ENCODE measurements around the gene KIAA0232.
"Not testable (repeated sequence)": the region's sequence is repeated elsewhere in the genome, so short reads cannot be mapped to it uniquely, and the experiment has no call there.

The KIAA0232 gene

DNA sequence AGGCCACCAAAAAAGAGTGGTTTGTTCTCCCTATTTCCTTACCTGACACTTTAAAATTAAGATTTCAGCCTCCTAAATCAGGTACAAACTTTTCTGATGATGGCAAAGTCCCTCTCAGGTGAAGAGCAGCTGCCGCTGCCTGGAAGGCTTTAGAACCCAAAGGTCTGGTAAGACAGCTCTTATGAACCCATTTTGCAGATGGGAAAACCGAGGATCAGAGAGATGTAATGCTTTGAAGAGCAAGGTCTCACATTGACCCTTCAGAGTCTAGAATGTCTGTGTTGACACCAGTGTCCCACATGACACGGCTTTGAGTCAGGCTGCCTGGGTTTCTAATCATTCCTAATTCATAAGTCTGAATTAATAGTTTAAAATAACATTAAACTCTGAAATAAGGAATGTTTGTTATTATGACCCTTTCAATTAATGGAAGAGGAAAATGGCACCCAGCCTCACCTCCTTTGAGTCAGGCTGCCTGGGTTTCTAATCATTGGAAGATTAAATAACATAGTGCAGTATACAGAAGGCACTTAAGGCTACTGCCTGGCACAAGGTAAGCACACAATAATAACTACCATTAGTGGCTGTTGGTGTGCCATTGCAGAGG is 27.9 kb upstream of the KIAA0232 start:
- no peak for DNase-seq (ENCODE audit: low read depth)

DNA sequence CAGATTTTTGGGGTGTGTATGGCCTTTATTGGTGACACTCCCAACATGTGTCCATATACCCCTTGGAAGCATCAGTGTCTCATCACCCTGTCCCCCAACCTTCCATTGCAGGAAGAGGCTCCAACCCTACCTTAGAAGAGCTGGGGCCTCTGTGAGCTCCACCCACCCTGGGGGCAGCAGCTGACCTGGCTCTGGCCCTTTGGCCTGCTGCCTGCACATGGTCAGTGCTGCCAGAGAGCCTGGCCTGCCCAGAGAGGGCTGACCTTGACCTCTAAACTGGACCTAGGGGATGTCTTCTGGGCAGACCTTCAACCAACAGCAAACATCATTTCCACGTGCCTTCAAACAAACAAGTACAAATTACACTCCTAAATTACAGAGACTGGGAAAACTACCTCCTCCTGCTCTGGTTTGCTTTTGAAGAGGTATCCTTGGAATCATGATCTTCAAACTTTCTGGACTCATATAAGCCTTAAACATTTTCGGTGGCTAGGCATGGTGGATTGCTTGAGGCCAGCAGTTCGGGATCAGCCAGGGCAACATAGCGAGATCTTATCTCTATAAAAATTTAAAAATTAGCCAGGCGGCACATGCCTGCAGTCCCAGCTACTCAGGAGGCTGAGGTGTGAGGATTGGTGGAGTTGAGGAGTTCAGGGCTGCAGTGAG is 27.3 kb upstream of the KIAA0232 start:
- no peak for DNase-seq (ENCODE audit: low read depth)

DNA sequence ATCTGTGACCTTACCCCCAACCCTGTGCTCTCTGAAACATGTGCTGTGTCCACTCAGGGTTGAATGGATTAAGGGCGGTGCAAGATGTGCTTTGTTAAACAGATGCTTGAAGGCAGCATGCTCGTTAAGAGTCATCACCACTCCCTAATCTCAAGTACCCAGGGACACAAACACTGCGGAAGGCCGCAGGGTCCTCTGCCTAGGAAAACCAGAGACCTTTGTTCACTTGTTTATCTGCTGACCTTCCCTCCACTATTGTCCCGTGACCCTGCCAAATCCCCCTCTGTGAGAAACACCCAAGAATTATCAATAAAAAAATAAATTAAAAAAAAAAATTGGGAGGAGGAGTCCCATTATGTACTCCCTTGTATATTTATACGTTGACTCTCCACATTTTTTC is 26.2 kb upstream of the KIAA0232 start:
- not testable (repeated sequence) for DNase-seq (ENCODE audit: low read depth)

DNA sequence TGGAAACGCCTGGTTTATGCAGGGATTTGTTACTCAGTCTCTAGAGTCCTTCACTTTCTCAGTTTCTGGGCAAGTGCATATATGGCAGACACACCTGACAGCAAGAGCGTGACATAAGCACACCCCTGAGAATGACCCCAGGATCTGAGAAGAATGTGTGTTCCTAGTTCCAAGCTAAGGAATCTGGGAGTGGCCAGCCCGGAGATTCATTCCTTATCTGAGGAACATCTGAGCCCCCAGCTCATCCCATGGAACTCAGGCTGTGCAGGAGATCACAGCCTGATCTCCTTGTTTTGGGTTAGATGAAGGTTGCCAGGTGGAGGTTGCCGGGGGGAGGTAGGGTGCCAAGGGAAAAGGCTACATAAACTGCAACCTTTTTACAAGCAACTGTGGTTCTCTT is 23.8 kb upstream of the KIAA0232 start:
- DNase-seq (ENCODE audit: low read depth): no peak

DNA sequence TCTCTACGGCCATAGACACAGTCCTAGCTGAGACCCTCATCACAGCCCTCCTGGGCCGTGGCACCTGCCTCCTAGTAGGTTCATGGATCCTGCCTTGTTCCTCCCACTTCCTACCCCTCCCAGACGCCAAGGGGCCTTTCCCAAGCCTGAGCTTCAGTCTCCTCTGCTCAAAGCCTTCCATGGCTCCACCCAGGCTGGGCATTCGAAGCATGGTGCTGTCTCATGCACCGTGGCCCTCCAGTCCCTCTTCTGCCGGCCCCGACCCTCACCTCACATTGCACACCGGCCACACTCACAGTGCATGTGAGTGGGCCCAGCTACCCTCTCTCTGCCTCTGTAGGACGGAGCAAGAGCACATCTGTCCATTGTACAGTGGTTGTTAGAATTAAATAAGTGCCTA is 21.7 kb upstream of the KIAA0232 start:
- no peak for DNase-seq (ENCODE audit: low read depth)

DNA sequence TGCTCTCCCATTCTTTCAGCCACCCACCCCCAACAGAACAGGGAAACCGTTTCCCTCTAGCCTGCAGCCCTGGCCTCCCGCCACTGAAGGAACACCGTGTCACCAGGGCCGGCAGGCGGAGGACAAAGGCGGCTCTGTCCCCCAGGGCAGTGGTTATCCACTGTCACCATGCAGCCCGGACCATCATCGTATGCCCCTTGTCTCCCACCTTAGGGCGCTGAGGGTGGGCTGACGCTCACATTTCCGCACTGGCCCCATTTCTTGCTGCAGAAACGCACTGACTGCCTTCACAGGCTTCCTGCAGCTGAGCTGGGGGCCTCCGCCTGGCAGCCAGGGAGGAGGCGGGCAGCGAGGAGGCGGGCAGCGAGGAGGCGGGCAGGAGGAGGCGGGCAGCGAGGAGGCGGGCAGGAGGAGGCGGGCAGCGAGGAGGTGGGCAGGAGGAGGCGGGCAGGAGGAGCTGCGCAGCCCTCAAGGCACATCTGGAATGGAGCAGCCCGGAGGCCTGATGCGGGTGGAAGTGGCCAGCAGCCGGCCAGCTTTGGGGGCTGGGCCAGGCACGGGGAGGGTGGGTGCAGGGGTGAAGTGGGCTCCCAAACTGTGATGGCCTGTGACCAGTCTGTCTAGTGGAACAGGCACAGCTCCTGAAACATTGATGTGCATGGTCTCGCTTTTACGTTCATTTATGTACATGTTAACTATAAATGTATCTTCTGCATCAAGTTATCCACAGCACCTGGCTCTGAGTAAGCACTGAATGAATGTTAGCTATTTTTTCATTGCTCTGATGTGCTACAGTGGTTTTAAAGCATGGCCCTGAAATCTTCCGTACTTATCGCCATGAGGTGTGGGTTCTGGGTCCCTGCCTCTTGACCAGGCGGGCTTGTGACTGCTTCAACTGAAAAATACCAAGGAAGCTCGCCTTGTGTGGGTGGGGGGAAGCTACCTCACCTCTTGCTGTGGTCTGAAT is 20.6 kb upstream of the KIAA0232 start:
- no peak for DNase-seq (ENCODE audit: low read depth)

DNA sequence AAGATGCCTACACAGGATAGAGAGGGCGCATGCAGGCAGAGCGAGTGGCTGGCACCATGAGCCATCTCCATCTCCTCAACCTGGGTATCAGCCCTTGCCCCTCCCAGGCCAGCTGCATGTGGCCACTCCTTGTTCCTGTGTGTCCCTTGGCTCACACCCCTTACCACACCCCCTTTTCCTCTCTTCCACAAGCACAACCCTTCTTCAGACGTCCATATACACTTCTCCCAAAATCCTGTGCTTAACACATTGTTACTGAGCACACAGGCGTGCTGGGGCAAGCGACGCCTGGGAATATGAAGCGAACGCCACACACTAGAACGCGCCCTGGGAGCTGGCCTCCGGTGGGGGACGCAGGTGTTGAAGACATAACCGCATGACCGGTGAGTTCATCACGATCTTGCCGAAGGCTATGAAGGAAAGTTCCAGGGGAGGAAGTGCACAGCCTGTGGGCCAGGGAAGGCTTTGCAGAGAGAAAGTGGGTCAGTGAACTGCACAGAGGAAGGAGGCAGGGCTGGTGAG is 19.1 kb upstream of the KIAA0232 start:
- DNase-seq (ENCODE audit: low read depth): no peak

DNA sequence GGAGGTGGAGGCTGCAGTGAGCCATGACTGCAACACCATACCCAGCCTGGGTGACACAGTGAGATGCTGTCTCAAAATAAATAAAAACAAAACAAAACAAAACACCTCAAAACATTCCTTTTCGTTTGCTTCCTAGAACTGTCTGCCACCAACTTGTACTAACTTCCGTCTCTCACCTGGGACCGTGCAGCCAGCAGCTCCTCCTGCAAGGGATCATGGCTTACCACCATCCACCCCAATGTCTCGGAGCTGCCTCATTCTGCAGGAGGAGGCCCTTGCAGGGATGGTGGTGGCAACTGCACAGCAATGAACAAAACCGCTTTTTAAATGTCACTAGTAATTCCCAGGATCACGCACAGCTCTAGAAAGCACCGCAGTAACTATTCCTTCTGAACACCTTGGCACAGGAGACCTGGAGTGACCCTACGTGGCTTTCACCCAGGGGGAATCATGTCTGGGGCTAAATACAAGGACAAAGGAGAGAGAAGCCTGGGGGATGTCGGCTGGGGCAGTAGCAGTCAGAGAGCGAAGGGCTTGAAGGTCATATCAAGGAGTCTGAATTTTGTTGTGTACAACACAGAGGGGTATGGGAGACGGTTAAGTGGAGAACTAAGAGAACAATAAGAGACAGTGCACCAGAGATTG is 17.4 kb upstream of the KIAA0232 start:
- no peak for DNase-seq (ENCODE audit: low read depth)

DNA sequence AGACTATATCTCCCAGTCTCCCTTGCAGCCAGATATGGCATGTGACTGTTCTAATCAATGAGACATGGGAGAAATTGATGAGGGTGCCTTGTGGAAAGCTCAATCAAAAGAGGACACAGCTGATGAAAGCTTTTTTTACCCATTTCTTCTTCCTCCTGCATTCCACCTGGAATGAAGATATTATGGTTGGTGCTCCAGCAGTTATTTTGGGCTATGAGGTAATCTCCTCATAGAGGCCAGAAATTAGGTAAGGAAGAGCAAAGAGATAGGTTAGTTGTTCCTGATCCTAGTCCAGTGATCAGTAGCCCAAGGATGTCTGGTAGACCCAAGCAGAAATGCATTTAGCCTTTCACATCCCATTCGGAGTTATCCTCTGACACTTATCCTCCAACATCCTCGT is 16.8 kb upstream of the KIAA0232 start:
- no peak for DNase-seq (ENCODE audit: low read depth)

DNA sequence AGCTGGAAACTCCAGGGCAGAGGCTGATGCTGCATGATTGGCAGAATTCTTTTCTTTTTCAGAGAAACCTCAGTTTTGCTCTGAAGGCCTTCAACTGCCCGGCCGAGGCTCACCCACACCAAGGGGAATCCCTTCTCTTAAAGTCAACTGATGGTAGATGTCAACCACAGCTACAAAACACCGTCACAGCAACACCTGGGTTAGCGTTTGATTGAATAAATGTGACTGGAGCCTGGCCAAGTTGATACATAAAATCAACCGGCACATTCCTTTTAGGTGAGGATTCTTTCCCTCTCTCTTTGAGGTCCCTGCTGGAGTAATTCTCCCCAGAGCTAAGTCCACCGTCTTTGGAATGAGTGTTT is 15.2 kb upstream of the KIAA0232 start:
- no peak for DNase-seq (ENCODE audit: low read depth)

DNA sequence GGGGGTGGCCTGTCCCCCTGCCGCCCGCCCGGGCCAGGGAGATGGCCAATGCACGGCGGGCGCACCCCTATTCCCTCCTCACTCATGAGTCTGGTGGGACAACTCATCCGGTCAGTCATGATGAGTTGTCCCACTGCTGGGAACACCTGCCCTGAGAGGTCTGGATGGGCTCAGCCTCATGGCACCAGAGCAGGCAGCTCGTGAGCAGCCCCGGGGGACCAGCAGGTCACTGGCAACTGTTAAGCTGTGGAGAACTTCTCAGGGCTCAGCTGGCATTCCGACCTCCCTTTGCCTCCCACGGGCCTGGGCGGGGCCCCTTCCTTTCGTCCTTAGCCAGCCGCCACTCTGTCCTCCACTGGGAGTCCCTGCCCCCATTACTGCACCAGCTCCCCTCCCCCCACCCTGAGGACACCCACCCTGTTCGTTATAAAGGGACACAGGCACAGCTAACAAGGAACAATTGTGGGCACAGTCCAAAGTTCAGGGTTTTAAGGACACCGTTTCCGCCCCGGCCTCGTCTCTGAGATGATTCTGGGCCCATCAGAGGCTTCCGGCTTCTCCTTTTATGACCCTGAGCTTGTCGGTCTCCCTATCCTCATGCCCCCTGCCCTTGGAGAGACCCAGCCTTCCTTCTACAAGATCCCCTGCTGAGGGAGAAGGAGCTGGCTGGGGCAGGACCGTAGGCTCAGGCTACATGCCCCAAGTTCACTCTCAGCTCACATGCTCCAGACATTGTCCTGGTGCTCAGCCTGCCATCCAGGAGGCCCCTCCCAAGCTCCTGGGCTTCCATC is 14.6 kb upstream of the KIAA0232 start:
- DNase-seq (ENCODE audit: low read depth): no peak

DNA sequence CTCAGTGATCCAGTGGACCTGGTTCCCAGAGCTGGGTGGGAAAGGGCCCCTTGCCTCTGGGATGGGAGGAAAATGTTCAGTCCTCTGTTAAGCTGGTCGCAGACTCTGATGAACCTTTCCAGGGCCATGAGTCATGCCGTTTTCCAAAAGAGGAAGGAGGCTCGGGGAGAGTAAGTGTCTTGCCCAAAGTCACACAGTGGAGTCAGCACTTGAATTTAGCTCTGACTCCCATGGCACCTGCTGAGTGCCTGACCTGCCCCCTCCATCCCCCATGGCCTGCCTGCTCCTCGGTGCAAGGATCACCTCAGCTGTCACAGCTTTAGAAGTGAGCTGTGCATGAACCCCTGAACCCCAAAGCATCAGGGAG is 14.0 kb upstream of the KIAA0232 start:
- no peak for DNase-seq (ENCODE audit: low read depth)

DNA sequence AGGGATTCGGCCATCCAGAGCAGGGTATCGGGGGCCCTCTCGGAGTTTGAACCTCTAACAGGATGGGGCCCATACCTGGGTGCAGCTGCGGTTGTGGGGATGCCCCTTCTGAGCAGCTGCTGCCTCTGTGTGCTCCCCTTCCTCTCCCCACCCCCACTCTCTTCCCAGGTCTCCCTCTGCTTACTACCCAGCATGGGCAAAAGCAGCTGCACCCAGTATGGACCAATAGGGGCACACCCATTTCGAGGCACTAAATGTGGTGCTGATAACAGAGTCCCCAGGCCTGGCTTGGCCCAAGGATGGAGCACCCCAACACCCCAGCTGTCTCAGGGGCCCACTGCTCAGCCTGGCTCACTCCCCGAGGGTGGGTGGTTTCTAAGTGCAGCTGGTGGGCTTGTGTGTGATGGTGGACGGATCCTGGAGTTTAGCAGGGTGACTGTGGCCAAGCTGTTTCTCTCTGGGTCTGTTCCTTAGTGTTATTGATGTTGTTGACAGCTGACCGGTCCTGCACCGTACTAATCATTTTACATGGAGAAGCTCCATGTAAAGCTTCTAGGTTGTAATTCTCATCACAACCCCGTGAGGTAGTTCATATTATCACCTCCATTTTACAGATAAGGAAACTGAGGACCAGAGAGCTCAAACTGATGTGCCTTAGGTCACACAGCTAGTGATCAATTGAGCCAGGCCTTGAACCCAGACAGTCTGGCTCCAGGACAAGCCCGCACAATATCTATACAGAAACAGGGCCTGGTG is 13.1 kb upstream of the KIAA0232 start:
- no peak for DNase-seq (ENCODE audit: low read depth)

DNA sequence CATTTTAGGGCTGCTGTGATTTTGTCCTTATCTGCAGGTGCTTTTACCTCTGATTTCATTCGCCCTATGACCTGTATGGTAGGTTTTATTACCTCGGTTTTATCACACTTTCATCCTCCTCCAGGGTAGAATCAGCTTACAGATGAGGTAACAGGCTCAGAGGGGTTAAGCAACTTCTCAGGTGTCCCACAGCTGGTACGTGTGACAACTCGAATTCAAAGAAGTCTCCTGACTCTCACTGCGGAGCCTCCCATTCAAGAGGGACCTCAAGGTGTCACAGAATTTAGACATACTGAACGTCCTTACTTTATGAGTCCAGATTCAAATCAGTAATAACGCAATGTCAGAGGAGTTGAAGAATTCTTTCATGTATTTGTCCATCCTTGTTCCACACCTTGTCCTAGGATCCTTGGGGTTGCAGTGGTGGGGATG is 12.5 kb upstream of the KIAA0232 start:
- no peak for DNase-seq (ENCODE audit: low read depth)

DNA sequence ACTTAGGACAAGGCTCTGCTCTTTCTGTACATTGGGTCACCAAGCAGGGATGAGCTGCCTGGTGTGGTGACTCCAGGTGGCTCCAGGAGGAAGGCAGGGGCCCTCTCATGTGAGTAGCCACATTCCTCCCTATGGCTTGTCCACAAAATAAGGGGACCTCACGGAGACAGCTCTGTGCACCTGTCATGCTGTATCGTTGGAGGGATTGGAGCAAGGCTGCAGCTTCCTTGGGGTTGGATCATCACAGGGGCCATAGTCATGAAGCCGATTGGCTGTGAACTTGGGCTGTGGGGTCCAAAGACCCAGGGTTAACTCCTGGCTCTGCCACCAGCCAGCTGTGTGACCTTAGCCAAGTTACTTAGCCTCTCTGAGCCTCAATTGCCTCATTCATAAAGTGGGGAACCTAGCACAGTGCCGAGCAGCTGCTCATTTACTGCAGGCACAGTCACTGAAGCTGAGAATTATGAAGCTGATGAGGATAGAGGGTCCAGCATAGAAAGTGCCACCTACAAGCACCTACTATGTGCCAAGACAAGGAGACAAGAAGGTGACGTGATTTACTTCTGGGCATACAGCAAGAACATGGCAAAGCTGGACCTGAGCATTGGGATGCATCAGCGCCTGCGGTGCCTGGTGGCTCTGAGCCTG is 11.8 kb upstream of the KIAA0232 start:
- no peak for DNase-seq (ENCODE audit: low read depth)

DNA sequence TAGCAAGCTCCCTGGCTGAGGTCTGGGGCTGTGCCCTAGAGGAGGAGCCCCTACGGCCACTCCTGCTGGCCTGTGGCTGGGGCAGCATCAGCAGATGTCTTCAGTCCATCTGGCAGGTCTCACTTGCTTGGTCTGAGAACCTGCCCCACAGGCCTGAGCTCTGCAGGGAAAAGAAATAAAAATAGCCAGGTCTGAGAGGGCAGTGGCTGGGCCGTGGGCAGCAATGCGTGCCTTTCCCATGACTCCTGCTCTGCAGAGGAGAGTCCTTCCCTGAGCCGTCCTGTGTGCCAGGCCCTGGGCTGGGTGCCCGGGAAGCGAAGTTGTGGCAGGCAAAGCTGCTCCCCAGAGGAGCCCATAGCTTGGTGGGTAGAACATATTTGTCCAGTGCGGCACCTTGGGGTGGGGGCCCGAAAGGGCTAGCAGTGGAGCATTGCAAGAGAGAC is 11.3 kb upstream of the KIAA0232 start:
- DNase-seq (ENCODE audit: low read depth): no peak

DNA sequence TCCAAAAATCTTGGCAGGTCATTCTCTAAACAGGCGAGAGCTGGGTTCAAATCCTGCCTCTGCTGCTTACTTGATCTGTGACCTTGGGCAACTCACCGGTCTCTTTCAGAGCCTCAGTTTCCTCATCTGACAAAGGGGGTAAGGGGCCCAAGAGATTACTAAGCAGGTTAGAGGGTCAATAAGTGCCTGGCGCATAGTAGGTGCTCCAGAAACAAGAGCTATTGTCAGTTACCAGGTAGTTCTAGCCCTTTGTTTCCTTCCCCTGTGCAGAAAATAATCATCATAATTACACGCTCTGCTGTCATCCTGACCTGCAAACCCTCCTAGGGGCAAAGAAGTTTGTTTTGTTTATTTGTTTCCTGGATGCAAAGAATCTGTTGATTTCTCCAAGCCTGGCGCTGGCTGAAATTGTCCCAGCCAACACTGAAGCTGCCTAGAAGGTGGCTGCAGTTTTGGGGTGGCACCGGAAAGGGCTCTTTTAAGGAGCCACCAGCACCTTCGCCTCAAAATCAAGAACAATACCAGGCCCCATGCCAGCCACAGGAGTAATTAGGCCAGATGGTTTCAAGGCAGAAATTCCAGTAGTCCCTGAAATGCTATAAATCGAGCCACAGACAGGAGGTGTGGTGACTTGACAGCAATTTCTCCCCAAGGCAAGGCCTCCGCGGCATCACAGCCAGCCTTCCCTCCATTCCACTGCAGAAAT is 10.2 kb upstream of the KIAA0232 start:
- no peak for DNase-seq (ENCODE audit: low read depth)

DNA sequence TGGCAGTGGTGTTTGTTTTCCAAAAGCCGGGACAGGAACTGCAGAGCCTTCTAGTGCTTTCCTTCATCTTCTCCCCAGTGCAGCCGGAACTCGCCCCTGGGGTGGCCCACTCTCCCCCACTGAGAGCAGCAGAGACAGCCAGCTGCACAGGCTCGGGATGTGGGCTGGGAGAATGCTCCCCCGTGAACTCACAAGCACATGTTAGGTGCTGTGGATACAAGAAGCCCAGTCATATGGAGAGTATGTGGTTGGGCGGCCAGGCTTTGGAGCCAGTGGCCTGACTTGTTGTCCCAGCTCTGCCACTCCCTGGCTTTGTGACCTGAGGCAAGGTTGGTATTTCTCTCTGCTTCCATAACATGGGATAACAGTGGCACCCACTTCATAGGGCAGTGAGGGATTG is 9.4 kb upstream of the KIAA0232 start:
- DNase-seq (ENCODE audit: low read depth): no peak
